IPS-15b (cell line): ENCODE data around the gene GPR37.

Experiments used
- H3K27me3 ChIP-seq: one replicate; pipeline ENCODE4 v1.6.1; 2013; ENCODE audit warnings: low read length; ENCODE audit not compliant: control insufficient read depth, insufficient read depth
- H3K36me3 ChIP-seq: one replicate; pipeline ENCODE4 v1.6.1; 2013; ENCODE audit warnings: low read length; ENCODE audit not compliant: control insufficient read depth, insufficient read depth
- H3K4me1 ChIP-seq: one replicate; pipeline ENCODE4 v1.6.1; 2013; ENCODE audit warnings: mild to moderate bottlenecking, low read length; ENCODE audit not compliant: control insufficient read depth, insufficient read depth
- H3K4me3 ChIP-seq: one replicate; pipeline ENCODE4 v1.5.1; 2013; ENCODE audit warnings: low read depth, low read length
- H3K9ac ChIP-seq: one replicate; pipeline ENCODE4 v1.6.1; 2013; ENCODE audit warnings: low read depth, mild to moderate bottlenecking, low read length
- H3K9me3 ChIP-seq: one replicate; pipeline ENCODE4 v1.6.1; 2013; ENCODE audit warnings: mild to moderate bottlenecking, low read length; ENCODE audit not compliant: control insufficient read depth, insufficient read depth

The GPR37 gene

GRCh38 chr7:124792002-124792401 is 26.4 kb upstream of the GPR37 start:
- Histone ChIP-seq H3K4me1 (no peaks in the 10 kb centered on the region), H3K4me3 (no peak overlapping the region), H3K9me3 (no peaks in the 10 kb centered on the region), H3K9ac (no peak overlapping the region), H3K36me3 (no peaks in the 10 kb centered on the region), H3K27me3 (no peaks in the 10 kb centered on the region)

GRCh38 chr7:124791426-124791825 is 25.8 kb upstream of the GPR37 start:
- Histone ChIP-seq H3K9me3 (no peaks in the 10 kb centered on the region), H3K4me1 (no peaks in the 10 kb centered on the region), H3K9ac (no peak overlapping the region), H3K36me3 (no peaks in the 10 kb centered on the region), H3K27me3 (no peaks in the 10 kb centered on the region), H3K4me3 (no peak overlapping the region)

- H3K27me3 ChIP-seq: no peaks in the 10 kb centered on the region
- H3K36me3 ChIP-seq: no peaks in the 10 kb centered on the region
Observed at GRCh38 chr7:124790645-124791044, 25.1 kb upstream of the GPR37 start.

DNA sequence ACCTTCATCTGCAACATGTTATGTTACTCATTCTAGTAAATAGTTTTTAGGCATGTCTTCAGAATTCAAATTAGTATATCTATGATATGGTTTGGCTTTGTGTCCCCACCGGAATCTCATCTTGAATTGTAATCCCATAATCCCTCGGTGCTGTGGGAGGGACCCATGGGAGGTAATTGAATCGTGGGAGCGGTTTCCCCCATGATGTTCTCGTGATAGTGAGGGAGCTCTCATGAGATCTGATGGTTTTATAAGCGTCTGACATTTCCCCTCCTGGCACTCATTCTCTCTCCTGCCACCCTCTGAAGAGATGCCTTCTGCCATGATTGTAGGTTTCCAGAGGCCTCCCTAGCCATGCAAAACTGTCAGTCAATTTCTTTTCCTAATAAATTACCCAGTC is 20.4 kb upstream of the GPR37 start:
- Histone ChIP-seq H3K27me3 (no peaks in the 10 kb centered on the region), H3K4me3 (no peak overlapping the region), H3K9ac (no peak overlapping the region), H3K4me1 (no peaks in the 10 kb centered on the region), H3K36me3 (no peaks in the 10 kb centered on the region), H3K9me3 (no peaks in the 10 kb centered on the region)

More at GRCh38 chr7:124790645-124791044, 25.1 kb upstream of the GPR37 start:
- no peak overlapping the region for H3K4me3 ChIP-seq
- no peaks in the 10 kb centered on the region for H3K4me1 ChIP-seq
- no peak overlapping the region for H3K9ac ChIP-seq
- H3K9me3 ChIP-seq: no peaks in the 10 kb centered on the region

GRCh38 chr7:124784879-124785818 is 19.6 kb upstream of the GPR37 start:
- no peak overlapping the region for H3K9ac ChIP-seq
- no peaks in the 10 kb centered on the region for H3K9me3 ChIP-seq
- no peaks in the 10 kb centered on the region for H3K36me3 ChIP-seq
- H3K4me3 ChIP-seq: no peak overlapping the region
- H3K4me1 ChIP-seq: no peaks in the 10 kb centered on the region
- H3K27me3 ChIP-seq: no peaks in the 10 kb centered on the region

GRCh38 chr7:124783271-124783670 is 17.7 kb upstream of the GPR37 start:
- Histone ChIP-seq H3K27me3 (no peaks in the 10 kb centered on the region), H3K9ac (no peak overlapping the region), H3K4me3 (no peak overlapping the region), H3K36me3 (no peaks in the 10 kb centered on the region), H3K9me3 (no peaks in the 10 kb centered on the region), H3K4me1 (no peaks in the 10 kb centered on the region)

DNA sequence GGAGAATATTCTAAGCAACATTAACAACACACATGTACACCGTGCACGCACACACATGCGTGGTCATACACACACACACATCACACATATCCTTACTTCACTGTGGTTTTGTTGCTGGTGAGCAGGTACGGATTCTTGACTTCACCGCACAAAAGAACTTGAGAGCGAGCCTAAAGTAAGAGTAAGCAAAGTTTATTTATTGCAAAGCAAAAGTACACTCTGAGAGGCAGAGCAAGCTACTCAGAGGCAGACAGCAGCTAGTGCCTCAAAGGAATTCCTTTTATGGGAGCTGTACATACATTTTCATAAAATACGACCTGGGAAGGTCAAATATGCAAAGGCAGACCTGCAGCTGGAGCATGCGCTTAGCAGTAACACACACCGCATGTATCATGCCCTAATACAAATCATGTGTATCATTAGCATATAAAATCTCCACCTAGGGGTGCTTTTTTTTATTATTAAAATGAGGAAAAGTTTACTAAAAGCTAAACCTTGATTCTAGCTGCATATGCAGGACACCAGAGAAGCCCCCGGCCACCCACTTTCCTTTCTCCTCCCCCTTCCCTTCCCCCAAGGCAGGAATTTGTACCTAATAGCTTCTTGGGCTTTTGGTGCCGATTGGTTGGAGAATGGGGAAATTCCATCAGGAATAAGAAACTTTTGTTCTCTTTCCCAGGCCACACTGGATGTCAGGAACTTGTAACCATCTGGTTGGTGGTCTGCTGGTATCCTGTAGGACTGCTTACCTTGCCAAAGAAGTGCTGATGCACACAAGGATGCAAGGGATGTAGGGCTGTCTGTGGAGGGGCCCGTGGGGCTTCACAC is 16.5 kb upstream of the GPR37 start:
- no peak overlapping the region for H3K4me3 ChIP-seq

DNA sequence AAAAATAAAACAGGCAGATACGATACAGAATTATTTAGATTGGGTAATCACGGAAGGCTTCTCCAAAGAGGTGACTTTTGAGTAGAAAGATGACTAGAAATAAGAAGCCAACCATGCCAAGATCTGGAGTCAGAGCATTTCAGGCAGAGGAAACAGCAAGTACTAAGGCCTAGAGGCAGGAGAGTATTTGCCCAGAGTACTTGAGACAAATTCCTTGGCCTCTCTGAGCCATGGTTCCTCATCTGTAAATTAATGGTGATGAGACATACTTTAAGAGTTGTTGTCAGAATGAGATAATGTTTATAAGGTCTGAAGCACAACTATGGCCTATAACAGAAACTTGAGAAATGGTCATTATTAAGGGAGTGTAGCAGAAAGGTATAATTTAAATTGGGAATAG is 15.8 kb upstream of the GPR37 start:
- H3K27me3 ChIP-seq: no peaks in the 10 kb centered on the region
- H3K4me1 ChIP-seq: no peaks in the 10 kb centered on the region
- H3K9me3 ChIP-seq: no peaks in the 10 kb centered on the region
- H3K36me3 ChIP-seq: no peaks in the 10 kb centered on the region
- no peak overlapping the region for H3K9ac ChIP-seq
- H3K4me3 ChIP-seq: no peak overlapping the region

More for the DNA sequence above, 16.5 kb upstream of the GPR37 start:
- no peak overlapping the region for H3K9ac ChIP-seq
- no peaks in the 10 kb centered on the region for H3K9me3 ChIP-seq
- H3K36me3 ChIP-seq: no peaks in the 10 kb centered on the region
- no peaks in the 10 kb centered on the region for H3K27me3 ChIP-seq
- no peaks in the 10 kb centered on the region for H3K4me1 ChIP-seq

GRCh38 chr7:124780608-124781007 is 15.0 kb upstream of the GPR37 start:
- no peaks in the 10 kb centered on the region for H3K27me3 ChIP-seq
- H3K9me3 ChIP-seq: no peaks in the 10 kb centered on the region
- no peaks in the 10 kb centered on the region for H3K36me3 ChIP-seq
- H3K4me3 ChIP-seq: no peak overlapping the region
- no peaks in the 10 kb centered on the region for H3K4me1 ChIP-seq
- H3K9ac ChIP-seq: no peak overlapping the region

DNA sequence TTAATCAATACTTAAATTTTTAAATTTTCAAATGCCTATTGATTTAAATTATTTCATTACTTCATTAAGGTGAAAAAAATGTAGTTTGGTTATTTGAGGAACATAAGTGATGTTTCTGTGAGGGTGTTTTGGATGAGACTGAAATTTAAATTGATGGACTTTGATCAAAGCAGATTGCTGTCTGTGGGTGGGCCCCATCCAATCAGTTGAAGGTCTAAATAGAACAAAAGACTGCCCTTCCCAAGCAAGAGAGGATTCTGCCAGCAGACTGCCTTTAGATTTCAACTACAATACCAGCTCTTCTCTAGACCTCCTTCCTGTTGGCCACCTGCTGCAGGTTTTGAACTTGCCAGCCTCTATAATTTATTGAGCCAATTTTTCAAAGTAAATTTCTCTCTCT is 14.5 kb upstream of the GPR37 start:
- no peaks in the 10 kb centered on the region for H3K36me3 ChIP-seq
- H3K4me1 ChIP-seq: no peaks in the 10 kb centered on the region
- H3K27me3 ChIP-seq: no peaks in the 10 kb centered on the region
- no peak overlapping the region for H3K9ac ChIP-seq
- H3K9me3 ChIP-seq: no peaks in the 10 kb centered on the region
- H3K4me3 ChIP-seq: no peak overlapping the region

DNA sequence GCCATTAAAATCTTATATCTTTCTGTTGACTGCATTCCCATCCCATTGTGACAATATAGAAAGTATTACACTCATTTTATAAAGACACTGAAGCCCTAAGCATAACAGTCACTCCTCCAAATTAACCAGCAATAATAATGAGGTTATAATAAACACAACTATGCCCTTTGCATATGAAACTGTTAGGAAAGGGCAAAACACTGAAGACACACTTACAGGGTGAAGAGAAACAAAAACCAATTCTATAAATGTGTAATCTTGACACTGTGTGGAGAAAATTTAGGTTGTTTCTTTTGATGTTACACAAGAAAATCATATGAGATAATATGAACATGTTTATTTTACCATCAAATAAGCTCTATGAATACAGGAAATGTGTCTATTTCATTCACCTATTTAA is 14.0 kb upstream of the GPR37 start:
- Histone ChIP-seq H3K4me1 (no peaks in the 10 kb centered on the region), H3K9me3 (no peaks in the 10 kb centered on the region), H3K27me3 (no peaks in the 10 kb centered on the region), H3K4me3 (no peak overlapping the region), H3K36me3 (no peaks in the 10 kb centered on the region), H3K9ac (no peak overlapping the region)

GRCh38 chr7:124779194-124779593 is 13.6 kb upstream of the GPR37 start:
- Histone ChIP-seq H3K4me1 (no peaks in the 10 kb centered on the region), H3K27me3 (no peaks in the 10 kb centered on the region), H3K9me3 (no peaks in the 10 kb centered on the region), H3K36me3 (no peaks in the 10 kb centered on the region), H3K9ac (no peak overlapping the region), H3K4me3 (no peak overlapping the region)
